Measurements from ENCODE around the gene NPEPPS.

Gene NPEPPS

DNA sequence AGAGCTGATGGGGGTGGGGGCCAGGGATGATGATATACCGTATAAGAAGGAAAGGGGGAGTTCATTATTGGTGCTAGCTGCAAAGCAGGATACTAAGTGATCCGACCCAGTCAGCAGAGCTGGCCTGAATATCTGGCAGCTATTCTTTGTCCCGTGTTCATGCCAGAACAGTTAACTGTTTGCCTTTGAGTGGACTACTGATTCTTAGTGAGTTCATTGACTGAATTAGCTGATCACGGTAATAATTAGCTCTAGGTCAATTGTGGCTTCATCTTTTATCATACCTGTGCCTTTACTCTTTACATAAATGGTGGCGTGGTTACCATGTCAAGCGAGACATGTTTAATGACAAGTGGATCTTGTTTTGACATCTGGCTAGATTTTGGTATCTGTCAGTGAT is 124.1 kb downstream of the NPEPPS start:
- no peak for DNase-seq (ENCODE audit: low read depth, low spot score)
- no peak overlapping the region for H3K27ac ChIP-seq

DNA sequence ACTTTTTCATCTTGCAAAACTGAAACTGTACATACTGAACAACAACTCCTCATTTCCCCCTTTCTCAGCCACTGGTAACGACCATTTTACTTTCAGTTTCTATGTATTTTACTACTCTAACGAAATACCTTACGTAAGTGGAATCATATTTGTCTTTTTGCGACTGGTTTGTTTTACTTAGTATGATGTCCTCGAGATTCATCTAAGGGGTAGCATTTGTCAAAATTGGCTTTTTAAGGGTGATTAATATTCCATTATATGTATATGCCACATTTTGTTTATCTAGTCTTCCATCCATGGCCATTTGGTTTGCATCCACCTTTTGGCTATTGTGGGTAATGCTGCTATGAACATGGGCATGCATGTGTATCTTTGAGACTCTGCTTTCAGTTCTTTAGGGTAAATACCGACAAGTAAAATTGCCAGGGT is 129.2 kb downstream of the NPEPPS start:
- H3K27ac ChIP-seq: no peak overlapping the region
- no peak for DNase-seq (ENCODE audit: low read depth, low spot score)

DNA sequence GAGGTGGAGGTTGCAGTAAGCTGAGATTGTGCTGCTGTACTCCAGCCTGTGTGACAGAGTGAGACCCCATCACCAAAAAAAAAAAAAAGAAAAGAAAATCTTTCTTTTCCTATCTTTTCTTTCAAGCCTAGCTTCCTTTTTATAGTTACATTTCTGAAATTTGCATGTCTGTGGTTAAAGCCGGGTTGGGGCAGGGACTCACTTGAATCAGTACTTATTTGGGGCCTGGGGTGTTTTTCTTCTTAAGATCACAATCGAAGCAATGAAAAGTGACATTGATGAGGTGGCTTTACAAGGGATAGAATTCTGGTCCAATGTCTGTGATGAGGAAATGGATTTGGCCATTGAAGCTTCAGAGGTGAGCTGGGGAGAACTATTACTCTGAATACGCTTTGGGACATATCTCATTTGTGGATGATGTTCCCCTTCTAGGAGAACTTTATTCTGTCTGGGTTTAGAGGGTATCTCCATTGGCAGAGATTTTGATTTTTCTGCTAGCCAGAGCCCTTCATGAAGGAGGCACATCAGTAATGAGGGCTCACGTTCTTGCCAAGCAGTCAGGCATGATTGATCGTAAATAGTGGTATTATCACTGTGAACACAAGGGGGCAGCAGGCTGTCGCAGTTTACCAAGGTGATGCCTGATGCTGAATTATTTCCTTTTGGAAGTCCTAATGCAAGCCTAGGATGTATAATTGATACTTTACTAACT is 133.2 kb downstream of the NPEPPS start:
- no peak for DNase-seq (ENCODE audit: low read depth, low spot score)
- no peak overlapping the region for H3K27ac ChIP-seq

DNA sequence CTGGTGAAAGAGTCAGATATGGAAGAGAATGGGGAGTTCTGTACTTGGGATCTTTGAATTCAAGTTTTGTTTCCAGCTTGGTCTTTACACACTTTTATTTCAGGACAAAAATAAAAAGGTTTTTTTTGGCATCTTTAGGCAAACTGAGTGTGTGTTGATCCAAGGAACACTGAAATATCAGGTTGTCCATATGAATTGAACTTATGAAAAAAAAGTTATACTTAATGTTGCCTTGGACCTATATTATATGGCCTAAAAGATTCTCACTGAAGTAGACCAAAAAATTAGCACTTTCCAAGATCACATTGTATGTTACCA is 133.7 kb downstream of the NPEPPS start:
- no peak overlapping the region for H3K27ac ChIP-seq
- DNase-seq (ENCODE audit: low read depth, low spot score): no peak

DNA sequence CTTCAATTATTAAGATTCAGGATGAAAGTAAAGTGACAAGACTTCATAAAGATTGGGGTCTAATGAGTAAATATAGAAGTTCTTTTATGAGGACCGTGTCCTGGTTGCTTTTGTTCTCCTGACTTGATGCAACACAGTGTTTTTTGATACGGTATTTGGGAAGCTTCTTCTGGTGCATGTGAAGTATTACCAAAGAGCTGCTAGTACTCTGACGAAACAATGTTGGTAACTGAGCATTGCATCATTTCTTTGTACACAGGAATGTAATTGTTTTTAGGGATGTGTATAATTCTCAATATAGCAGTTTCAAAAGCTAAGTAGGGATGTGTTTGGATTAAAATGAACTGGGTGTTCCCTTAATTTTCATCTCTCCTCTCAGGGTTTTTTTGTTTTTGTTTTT is 134.7 kb downstream of the NPEPPS start:
- no peak for DNase-seq (ENCODE audit: low read depth, low spot score)
- peak overlapping the region; percentile 28 for H3K27ac ChIP-seq

DNA sequence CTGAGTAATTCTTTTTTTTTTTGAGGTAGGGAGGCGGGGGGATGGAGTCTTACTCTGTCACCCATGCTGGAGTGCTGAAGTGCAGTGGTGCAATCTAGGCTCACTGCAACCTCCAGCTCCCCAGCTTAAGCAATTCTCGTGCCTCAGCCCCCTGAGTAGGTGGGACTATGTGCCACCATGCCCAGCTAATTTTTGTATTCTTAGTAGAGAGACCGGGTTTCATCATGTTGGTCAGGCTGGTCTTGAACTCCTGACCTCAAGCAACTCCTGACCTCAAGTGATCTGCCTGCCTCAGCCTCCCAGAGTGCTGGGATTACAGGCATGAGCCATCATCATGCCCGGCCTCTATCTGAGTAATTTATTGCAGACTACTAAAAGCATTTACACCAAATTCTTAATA is 138.2 kb downstream of the NPEPPS start:
- H3K27ac ChIP-seq: no peak overlapping the region
- DNase-seq (ENCODE audit: low read depth, low spot score): no peak

DNA sequence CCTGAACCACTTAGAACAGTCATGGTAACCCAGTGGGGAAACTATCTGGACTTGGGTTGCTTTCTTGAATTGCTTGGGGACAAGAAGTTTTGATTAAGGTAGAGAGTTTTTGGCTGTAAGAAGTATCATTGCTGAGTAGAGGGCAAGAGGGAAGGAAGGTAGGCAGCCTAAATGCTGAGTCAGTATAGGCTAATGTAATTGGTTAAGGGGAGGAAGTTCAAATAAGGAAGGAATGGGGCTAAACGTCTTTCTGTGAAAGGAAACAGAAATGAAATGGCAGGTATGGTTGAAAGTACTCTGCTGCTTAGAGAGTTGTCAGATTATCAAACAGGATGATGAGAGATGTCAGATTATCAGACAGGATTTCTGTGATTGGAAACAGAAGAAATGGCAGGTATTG is 139.2 kb downstream of the NPEPPS start:
- H3K27ac ChIP-seq: peak overlapping the region; percentile 14
- DNase-seq (ENCODE audit: low read depth, low spot score): no peak
